H1 (cell line): ENCODE results near the gene MT2A. TPM values are rescaled to one million over a fixed set of nuclear protein-coding genes. Genes with fewer than 3 reads are reported as not detected.

Experiments
- CTCF ChIA-PET: fragments of 300-600 bp; sonication (Branson Sonifier 250); formaldehyde crosslinking; loops from one replicate; lab custom pipeline; 2021; ENCODE audit not compliant: partially characterized antibody; lab: Charles Lee
- POLR2A ChIA-PET: fragments of 300-600 bp; sonication (Branson Sonifier 250); formaldehyde crosslinking; loops from one replicate; lab custom pipeline; 2021; ENCODE audit warnings: inconsistent platforms; ENCODE audit not compliant: partially characterized antibody; lab: Charles Lee
- DNase-seq, 2 experiments: peaks; one replicate each; pipeline versions ENCODE4 v3.0.0 to v3.0.0-alpha.2; 2010 to 2022; ENCODE audit warnings: low spot score in 2 of 2, low read depth in 1 of 2, mixed read lengths in 1 of 2
- FAIRE-seq: peaks from 2 replicates; lab custom pipeline; 2011; peaks lifted over from hg19 to GRCh38; lab: Jason Lieb, UNC
- H2AFZ ChIP-seq: 2 replicates; pipeline ENCODE4 v1.8.1; 2012; ENCODE audit warnings: low read length, inconsistent platforms
- H2AK5ac ChIP-seq: 2 replicates; pipeline ENCODE4 v1.6.1; 2013; ENCODE audit warnings: low read depth, low read length
- H2BK120ac ChIP-seq: replicated peaks from 2 replicates; pipeline ENCODE3; 2013; ENCODE audit warnings: low read depth, low read length, inconsistent platforms
- H2BK12ac ChIP-seq: 2 replicates; pipeline ENCODE4 v1.6.1; 2013; ENCODE audit warnings: low read depth, low read length
- H2BK15ac ChIP-seq: 2 replicates; pipeline ENCODE4 v1.6.1; 2013; ENCODE audit warnings: low read length
- H2BK20ac ChIP-seq: 2 replicates; pipeline ENCODE4 v1.6.1; 2013; ENCODE audit warnings: low read length
- H2BK5ac ChIP-seq: 2 replicates; pipeline ENCODE4 v1.6.1; 2013; ENCODE audit warnings: low read depth, low read length
- H3K14ac ChIP-seq: 2 replicates; pipeline ENCODE4 v1.6.1; 2013; ENCODE audit warnings: inconsistent platforms; ENCODE audit not compliant: insufficient read length
- H3K18ac ChIP-seq: 2 replicates; pipeline ENCODE4 v1.6.1; 2013; ENCODE audit warnings: low read length; ENCODE audit errors: extremely low read depth
- H3K23ac ChIP-seq: 2 replicates; pipeline ENCODE4 v1.6.1; 2013; ENCODE audit warnings: inconsistent platforms; ENCODE audit not compliant: insufficient read length
- H3K23me2 ChIP-seq: 2 replicates; pipeline ENCODE4 v1.6.1; 2013; ENCODE audit warnings: low read depth, low read length
- H3K27ac ChIP-seq: 2 replicates; pipeline ENCODE4 v1.6.1; 2011; ENCODE audit warnings: low read depth, low read length, inconsistent platforms
- H3K27me3 ChIP-seq, 4 experiments: replicated peaks in 1 of 4; 1 replicate in 1 of 4; 2 replicates in 3 of 4; pipeline versions ENCODE4 v1.6.1 to v1.8.1; 2011 to 2013; ENCODE audit warnings: low read length in 3 of 4, mild to moderate bottlenecking in 3 of 4, inconsistent platforms in 2 of 4, mixed read lengths in 2 of 4, moderate library complexity in 1 of 4; ENCODE audit not compliant: control insufficient read depth in 3 of 4, insufficient read depth in 3 of 4; ENCODE audit errors: extremely low read depth in 1 of 4
- H3K36me3 ChIP-seq, 4 experiments: 2 replicates each; pipeline versions ENCODE4 v1.6.1 to v1.8.1; 2011 to 2013; ENCODE audit warnings: mild to moderate bottlenecking in 4 of 4, low read length in 3 of 4, moderate library complexity in 2 of 4, control low read depth in 1 of 4, inconsistent platforms in 1 of 4; ENCODE audit not compliant: insufficient read depth in 4 of 4, control insufficient read depth in 2 of 4
- H3K4ac ChIP-seq: replicated peaks from 2 replicates; pipeline ENCODE3; 2013; ENCODE audit warnings: low read length, low read depth, mixed read lengths, inconsistent platforms; ENCODE audit not compliant: insufficient read length
- H3K4me1 ChIP-seq, 4 experiments: replicated peaks in 1 of 4; 1 replicate in 1 of 4; 2 replicates in 3 of 4; pipeline versions ENCODE4 v1.6.1 to v1.8.1; 2011 to 2013; ENCODE audit warnings: low read length in 3 of 4, inconsistent platforms in 2 of 4, mixed read lengths in 1 of 4; ENCODE audit not compliant: insufficient read depth in 4 of 4, control insufficient read depth in 3 of 4
- H3K4me2 ChIP-seq, 2 experiments: 2 replicates each; pipeline versions ENCODE4 v1.6.1 to v1.8.1; 2011 to 2013; ENCODE audit warnings: low read depth in 2 of 2, low read length in 2 of 2, control low read depth in 1 of 2, inconsistent platforms in 1 of 2, mild to moderate bottlenecking in 1 of 2; ENCODE audit not compliant: insufficient read depth in 1 of 2
- H3K4me3 ChIP-seq, 4 experiments: fragments of 200-600, 300-600 bp in 1 of 4; sonication (generic), shearing (Covaris generic), sonication (Bioruptor Twin) in 1 of 4; 2 replicates each; pipeline versions ENCODE4 v1.5.1 to v1.8.1; 2011 to 2016; ENCODE audit warnings: low read length in 4 of 4, low read depth in 3 of 4, control low read depth in 2 of 4, inconsistent platforms in 2 of 4, mild to moderate bottlenecking in 2 of 4, mixed read lengths in 1 of 4, moderate library complexity in 1 of 4; ENCODE audit not compliant: insufficient read depth in 2 of 4; ENCODE audit errors: extremely low read depth in 1 of 4
- H3K56ac ChIP-seq: replicated peaks from 2 replicates; pipeline ENCODE3; 2013; ENCODE audit warnings: low read depth, mild to moderate bottlenecking, mixed read lengths, low read length, inconsistent platforms; ENCODE audit not compliant: insufficient read length
- H3K79me1 ChIP-seq: 2 replicates; pipeline ENCODE4 v1.6.1; 2013; ENCODE audit warnings: low read depth, low read length, control low read depth
- H3K79me2 ChIP-seq, 2 experiments: 2 replicates each; pipeline versions ENCODE4 v1.6.1 to v1.8.1; 2012 to 2013; ENCODE audit warnings: low read length in 2 of 2, mild to moderate bottlenecking in 2 of 2, inconsistent platforms in 1 of 2; ENCODE audit not compliant: insufficient read depth in 2 of 2, control insufficient read depth in 1 of 2
- H3K9ac ChIP-seq, 4 experiments: replicated peaks in 1 of 4; 1 replicate in 1 of 4; 2 replicates in 3 of 4; pipeline versions ENCODE4 v1.6.1 to v1.8.1; 2011 to 2013; ENCODE audit warnings: low read depth in 3 of 4, low read length in 3 of 4, control low read depth in 2 of 4, mild to moderate bottlenecking in 2 of 4, moderate library complexity in 2 of 4, inconsistent platforms in 1 of 4; ENCODE audit errors: extremely low read depth in 1 of 4
- H3K9me3 ChIP-seq, 2 experiments: 2 replicates each; pipeline versions ENCODE4 v1.6.1 to v1.8.1; 2012 to 2013; ENCODE audit warnings: mild to moderate bottlenecking in 2 of 2, moderate library complexity in 2 of 2, control low read depth in 1 of 2, inconsistent platforms in 1 of 2, low read depth in 1 of 2, low read length in 1 of 2, mixed read lengths in 1 of 2; ENCODE audit not compliant: insufficient read depth in 2 of 2
- H4K20me1 ChIP-seq, 2 experiments: replicated peaks in 1 of 2; 2 replicates each; pipeline versions ENCODE3 to v1.8.1; 2011 to 2013; ENCODE audit warnings: inconsistent platforms in 2 of 2, low read length in 2 of 2, mild to moderate bottlenecking in 1 of 2; ENCODE audit not compliant: insufficient read depth in 2 of 2, control insufficient read depth in 1 of 2
- H4K5ac ChIP-seq: 2 replicates; pipeline ENCODE4 v1.6.1; 2013; ENCODE audit warnings: low read length, low read depth, mixed read lengths, inconsistent platforms; ENCODE audit not compliant: insufficient read length
- H4K8ac ChIP-seq: 2 replicates; pipeline ENCODE4 v1.8.0; 2013; ENCODE audit warnings: mild to moderate bottlenecking, moderate library complexity, low read length, inconsistent platforms; ENCODE audit not compliant: insufficient read depth; ENCODE audit errors: extremely low read depth
- H4K91ac ChIP-seq: replicated peaks from 2 replicates; pipeline ENCODE3; 2013; ENCODE audit warnings: low read length, mixed read lengths, inconsistent platforms; ENCODE audit not compliant: insufficient read length
- POU5F1 ChIP-seq: IDR thresholded peaks from 2 replicates; pipeline ENCODE4 v1.6.1; 2011; ENCODE audit warnings: low read depth, mild to moderate bottlenecking, low read length, moderate library complexity
- polyA plus RNA-seq, 7 experiments: library from polyadenylated mRNA; depleted of rRNA in 3 of 7; stranded (reverse) in 5 of 7; unstranded in 2 of 7; fragments of >200 nt in 5 of 7; fragments of 200-250 nt in 2 of 7; gene quantifications; 1 replicate in 5 of 7; 2 replicates in 1 of 7; 4 replicates in 1 of 7; pipeline versions ENCODE4 v1.2.1 to v1.2.3, GENCODE V29; 2011 to 2013; ENCODE audit warnings: missing spikeins in 2 of 7, mixed read lengths in 2 of 7
- total RNA-seq: library from RNA; stranded (reverse); fragmentation: NEBNext Ultra II Directional; extraction: Animal tissue kit (Norgen Biotek cat#: 25700); gene quantifications from 2 replicates; pipeline ENCODE4 v1.2.1, GENCODE V29; 2021

Gene MT2A
- total and polyA plus RNA-seq, 2 of the 8 experiments (the other 6 are each of a cell fraction or from before 2014, with no cell fraction given), result 9.5 to 30.1 TPM

DNA sequence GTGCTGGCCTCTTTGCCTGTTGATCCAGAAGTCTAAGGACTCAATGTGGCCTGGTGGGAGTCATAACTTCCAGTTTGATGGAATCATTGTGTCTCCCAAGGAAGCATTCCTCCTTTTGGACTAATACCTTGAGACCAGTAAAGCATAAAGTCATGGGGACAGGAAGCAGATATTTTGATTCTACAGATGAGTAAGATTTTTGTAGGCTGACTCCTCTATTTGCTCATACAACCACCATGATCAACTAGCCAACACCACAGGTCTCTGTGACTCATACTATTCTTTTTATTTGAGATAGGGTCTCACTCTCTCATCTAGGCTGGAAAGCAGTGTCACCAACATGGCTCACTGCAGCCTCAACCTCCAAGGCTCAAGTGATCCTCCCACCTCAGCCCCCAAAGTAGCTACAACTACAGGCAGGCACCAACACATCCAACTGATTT lies 6.2 kb downstream of the MT2A start:
- H2AK5ac ChIP-seq, result no peak overlapping the region
- no peak overlapping the region for H3K14ac ChIP-seq
- no peak overlapping the region for H3K4ac ChIP-seq
- no peak overlapping the region for H3K4me2 ChIP-seq
- ChIA-PET POLR2A (interaction anchor here (2.2 to 3.9 kb wide), 2 partner anchors 12 to 53 kb away, joined by 5 to 31 read pairs; partner anchors contain the start of genes MT1E and MT1G), CTCF (interaction anchor here (0.6 to 1.5 kb wide), 2 partner anchors 86 to 166 kb away, joined by 3 read pairs; no protein-coding TSS in a partner anchor)
- no peak overlapping the region for H2BK15ac ChIP-seq
- H3K36me3 ChIP-seq, result no peaks in the 10 kb centered on the region
- FAIRE-seq, result no peak
- no peaks in the 10 kb centered on the region for H3K79me2 ChIP-seq
- no peak overlapping the region for H3K23ac ChIP-seq
- DNase-seq, result no peak
- no peak overlapping the region for H3K4me3 ChIP-seq
- no peak overlapping the region for H2BK20ac ChIP-seq
- H4K91ac ChIP-seq, result no peak overlapping the region
- no peak overlapping the region for H2BK12ac ChIP-seq
- H3K56ac ChIP-seq, result no peak overlapping the region
- peaks cover 5 to 23% (median 13%) of the 10 kb centered on the region in 4 experiments for H3K4me1 ChIP-seq
- H2BK5ac ChIP-seq, result no peak overlapping the region
- no peak overlapping the region for H3K9ac ChIP-seq
- peaks cover 2 to 4% of the 10 kb centered on the region in 2 experiments for H4K20me1 ChIP-seq
- H3K23me2 ChIP-seq, result peaks cover 5% of the 10 kb centered on the region; the same call in 1 of the 2 replicates
- no peak overlapping the region for H3K27ac ChIP-seq
- no peak overlapping the region for H4K8ac ChIP-seq
- H2BK120ac ChIP-seq, result no peak overlapping the region
- no peaks in the 10 kb centered on the region for H3K9me3 ChIP-seq
- no peak overlapping the region for H4K5ac ChIP-seq
- no peak overlapping the region for H2AFZ ChIP-seq
- no peaks in the 10 kb centered on the region for H3K79me1 ChIP-seq
- peaks cover 46 to 81% (median 72%) of the 10 kb centered on the region in 4 experiments for H3K27me3 ChIP-seq
- no peak overlapping the region for H3K18ac ChIP-seq
- TF ChIP-seq POU5F1, result no peak
